WTC11 (cell line): Measurements from ENCODE around the gene ZNF652.

Experiments used
- CBFB ChIP-seq: sonication (generic); formaldehyde crosslinking; IDR thresholded peaks from 2 replicates; pipeline ENCODE4 v1.8.1; 2022; ENCODE audit warnings: mild to moderate bottlenecking, low read depth, missing genetic modification reagents
- CTCF ChIP-seq: fragments of 200-600 bp; IDR thresholded peaks from 2 replicates; pipeline ENCODE4 v1.8.0; 2022; ENCODE audit warnings: antibody characterized with exemption
- E2F1 ChIP-seq: sonication (generic); formaldehyde crosslinking; IDR thresholded peaks from 2 replicates; pipeline ENCODE4 v1.8.0; 2022; ENCODE audit warnings: mild to moderate bottlenecking, missing genetic modification reagents
- FOXK1 ChIP-seq: sonication (generic); formaldehyde crosslinking; IDR thresholded peaks from 2 replicates; pipeline ENCODE4 v1.8.0; 2022; ENCODE audit warnings: mild to moderate bottlenecking, moderate library complexity, missing genetic modification reagents
- JUN ChIP-seq: sonication (generic); formaldehyde crosslinking; IDR thresholded peaks from 2 replicates; pipeline ENCODE4 v1.8.0; 2023; ENCODE audit warnings: mild to moderate bottlenecking, missing genetic modification reagents
- NFYB ChIP-seq: sonication (generic); formaldehyde crosslinking; conservative IDR thresholded peaks from 2 replicates; pipeline ENCODE4 v1.8.0; 2022; ENCODE audit warnings: low read depth, missing genetic modification reagents
- RELA ChIP-seq: sonication (generic); formaldehyde crosslinking; IDR thresholded peaks from 2 replicates; pipeline ENCODE4 v1.8.1; 2022; ENCODE audit warnings: missing genetic modification reagents, mild to moderate bottlenecking, borderline replicate concordance
- SP1 ChIP-seq: sonication (generic); formaldehyde crosslinking; conservative IDR thresholded peaks from 2 replicates; pipeline ENCODE4 v1.8.1; 2022; ENCODE audit warnings: missing genetic modification reagents
- ZNF121 ChIP-seq: sonication (generic); formaldehyde crosslinking; IDR thresholded peaks from 2 replicates; pipeline ENCODE4 v1.8.0; 2023; ENCODE audit warnings: missing genetic modification reagents
- TF ChIP-seq, protein P1 (sequence below): sonication (generic); formaldehyde crosslinking; IDR thresholded peaks from 2 replicates; pipeline ENCODE4 v1.8.0; 2023; ENCODE audit warnings: missing genetic modification reagents

DNA sequence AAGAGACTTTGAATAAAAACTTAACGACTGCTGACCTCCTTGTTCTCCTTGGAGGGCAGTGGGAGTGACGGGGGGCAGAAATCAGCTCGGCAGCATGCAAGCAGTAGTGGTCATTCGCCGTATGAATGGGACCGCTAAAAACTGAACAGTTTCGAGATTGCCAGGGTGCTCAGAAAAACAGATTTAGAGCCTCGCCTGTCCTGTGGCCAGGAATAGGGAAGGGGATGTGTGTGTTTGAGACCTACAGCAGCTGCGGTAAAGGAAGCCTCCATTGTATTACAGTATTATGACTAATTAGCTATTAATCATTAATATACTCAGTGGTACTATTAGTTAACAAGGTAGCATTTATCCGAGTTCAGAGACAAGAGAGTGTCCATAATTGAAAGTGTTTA is 670 bp upstream of the ZNF652 start:
- no peak for TF ChIP-seq CTCF
- no peak for TF ChIP-seq NFYB (CRISPR knock-in tag)
- TF ChIP-seq CBFB (CRISPR knock-in tag) = no peak
- TF ChIP-seq SP1 (CRISPR knock-in tag) = no peak
- no peak for TF ChIP-seq JUN
- TF ChIP-seq ZNF121 (CRISPR knock-in tag) = no peak
- TF ChIP-seq FOXK1 (CRISPR knock-in tag) = no peak
- TF ChIP-seq, protein P1, sequence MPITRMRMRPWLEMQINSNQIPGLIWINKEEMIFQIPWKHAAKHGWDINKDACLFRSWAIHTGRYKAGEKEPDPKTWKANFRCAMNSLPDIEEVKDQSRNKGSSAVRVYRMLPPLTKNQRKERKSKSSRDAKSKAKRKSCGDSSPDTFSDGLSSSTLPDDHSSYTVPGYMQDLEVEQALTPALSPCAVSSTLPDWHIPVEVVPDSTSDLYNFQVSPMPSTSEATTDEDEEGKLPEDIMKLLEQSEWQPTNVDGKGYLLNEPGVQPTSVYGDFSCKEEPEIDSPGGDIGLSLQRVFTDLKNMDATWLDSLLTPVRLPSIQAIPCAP = no peak
- TF ChIP-seq RELA = no peak
- no peak for TF ChIP-seq E2F1 (CRISPR knock-in tag)
